HL-60 (cell line): ENCODE measurements around the gene OR6M1.

Experiments used
- DNase-seq, 2 experiments: peaks; one replicate each; pipeline ENCODE4 v3.0.0-alpha.2; 2010 to 2020; ENCODE audit warnings: low read depth in 1 of 2, low spot score in 1 of 2
- H3K27ac ChIP-seq: fragments of 250-450 bp; sonication (Bioruptor Pico); replicated peaks from 2 replicates; pipeline ENCODE4 v1.5.1; 2020; ENCODE audit warnings: mild to moderate bottlenecking, moderate library complexity
- H3K27me3 ChIP-seq: fragments of 250-450 bp; sonication (Bioruptor Pico); 2 replicates; pipeline ENCODE4 v1.5.1; 2021; ENCODE audit warnings: mild to moderate bottlenecking, moderate library complexity; ENCODE audit not compliant: insufficient read depth, poor library complexity, severe bottlenecking
- H3K4me3 ChIP-seq: replicated peaks from 2 replicates; pipeline ENCODE4 v1.5.1; 2011; ENCODE audit warnings: mild to moderate bottlenecking, control low read depth, low read length; ENCODE audit not compliant: insufficient read depth
- GABPA ChIP-seq: IDR thresholded peaks from 2 replicates; pipeline ENCODE4 v1.6.1; 2012; ENCODE audit warnings: low read depth
- POLR2AphosphoS5 ChIP-seq: IDR thresholded peaks from 2 replicates; pipeline ENCODE4 v1.6.1; 2012; ENCODE audit warnings: low read depth
- SPI1 ChIP-seq: IDR thresholded peaks from 2 replicates; pipeline ENCODE4 v1.6.1; 2012; ENCODE audit warnings: low read depth, mild to moderate bottlenecking, borderline replicate concordance
- TF ChIP-seq, protein P1 (sequence below): IDR thresholded peaks from one replicate; pipeline ENCODE4 v1.5.1; 2011; ENCODE audit warnings: low read length, control low read depth, inconsistent platforms; ENCODE audit not compliant: insufficient read depth
- TF ChIP-seq, protein P2 (sequence below): IDR thresholded peaks from 2 replicates; pipeline ENCODE4 v1.6.1; 2012; ENCODE audit warnings: low read depth; ENCODE audit not compliant: insufficient replicate concordance

Gene OR6M1

GRCh38 chr11:123765601-123766000, 40.5 kb downstream of the OR6M1 start:
- no peak for TF ChIP-seq GABPA
- TF ChIP-seq, protein P1, sequence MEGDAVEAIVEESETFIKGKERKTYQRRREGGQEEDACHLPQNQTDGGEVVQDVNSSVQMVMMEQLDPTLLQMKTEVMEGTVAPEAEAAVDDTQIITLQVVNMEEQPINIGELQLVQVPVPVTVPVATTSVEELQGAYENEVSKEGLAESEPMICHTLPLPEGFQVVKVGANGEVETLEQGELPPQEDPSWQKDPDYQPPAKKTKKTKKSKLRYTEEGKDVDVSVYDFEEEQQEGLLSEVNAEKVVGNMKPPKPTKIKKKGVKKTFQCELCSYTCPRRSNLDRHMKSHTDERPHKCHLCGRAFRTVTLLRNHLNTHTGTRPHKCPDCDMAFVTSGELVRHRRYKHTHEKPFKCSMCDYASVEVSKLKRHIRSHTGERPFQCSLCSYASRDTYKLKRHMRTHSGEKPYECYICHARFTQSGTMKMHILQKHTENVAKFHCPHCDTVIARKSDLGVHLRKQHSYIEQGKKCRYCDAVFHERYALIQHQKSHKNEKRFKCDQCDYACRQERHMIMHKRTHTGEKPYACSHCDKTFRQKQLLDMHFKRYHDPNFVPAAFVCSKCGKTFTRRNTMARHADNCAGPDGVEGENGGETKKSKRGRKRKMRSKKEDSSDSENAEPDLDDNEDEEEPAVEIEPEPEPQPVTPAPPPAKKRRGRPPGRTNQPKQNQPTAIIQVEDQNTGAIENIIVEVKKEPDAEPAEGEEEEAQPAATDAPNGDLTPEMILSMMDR = no peak
- Histone ChIP-seq H3K4me3 (no peak overlapping the region), H3K27ac (no peak overlapping the region), H3K27me3 (no peaks in the 10 kb centered on the region)
- no peak for DNase-seq

- H3K4me3 ChIP-seq = no peak overlapping the region
- no peak for DNase-seq
Measured at GRCh38 chr11:123762422-123762821, 43.7 kb downstream of the OR6M1 start.

GRCh38 chr11:123760894-123761293, 45.3 kb downstream of the OR6M1 start:
- Histone ChIP-seq H3K27ac (no peak overlapping the region), H3K27me3 (no peaks in the 10 kb centered on the region), H3K4me3 (no peak overlapping the region)
- no peak for DNase-seq
- TF ChIP-seq GABPA (no peak), SPI1 (no peak), POLR2AphosphoS5 (no peak)
- TF ChIP-seq, protein P2, sequence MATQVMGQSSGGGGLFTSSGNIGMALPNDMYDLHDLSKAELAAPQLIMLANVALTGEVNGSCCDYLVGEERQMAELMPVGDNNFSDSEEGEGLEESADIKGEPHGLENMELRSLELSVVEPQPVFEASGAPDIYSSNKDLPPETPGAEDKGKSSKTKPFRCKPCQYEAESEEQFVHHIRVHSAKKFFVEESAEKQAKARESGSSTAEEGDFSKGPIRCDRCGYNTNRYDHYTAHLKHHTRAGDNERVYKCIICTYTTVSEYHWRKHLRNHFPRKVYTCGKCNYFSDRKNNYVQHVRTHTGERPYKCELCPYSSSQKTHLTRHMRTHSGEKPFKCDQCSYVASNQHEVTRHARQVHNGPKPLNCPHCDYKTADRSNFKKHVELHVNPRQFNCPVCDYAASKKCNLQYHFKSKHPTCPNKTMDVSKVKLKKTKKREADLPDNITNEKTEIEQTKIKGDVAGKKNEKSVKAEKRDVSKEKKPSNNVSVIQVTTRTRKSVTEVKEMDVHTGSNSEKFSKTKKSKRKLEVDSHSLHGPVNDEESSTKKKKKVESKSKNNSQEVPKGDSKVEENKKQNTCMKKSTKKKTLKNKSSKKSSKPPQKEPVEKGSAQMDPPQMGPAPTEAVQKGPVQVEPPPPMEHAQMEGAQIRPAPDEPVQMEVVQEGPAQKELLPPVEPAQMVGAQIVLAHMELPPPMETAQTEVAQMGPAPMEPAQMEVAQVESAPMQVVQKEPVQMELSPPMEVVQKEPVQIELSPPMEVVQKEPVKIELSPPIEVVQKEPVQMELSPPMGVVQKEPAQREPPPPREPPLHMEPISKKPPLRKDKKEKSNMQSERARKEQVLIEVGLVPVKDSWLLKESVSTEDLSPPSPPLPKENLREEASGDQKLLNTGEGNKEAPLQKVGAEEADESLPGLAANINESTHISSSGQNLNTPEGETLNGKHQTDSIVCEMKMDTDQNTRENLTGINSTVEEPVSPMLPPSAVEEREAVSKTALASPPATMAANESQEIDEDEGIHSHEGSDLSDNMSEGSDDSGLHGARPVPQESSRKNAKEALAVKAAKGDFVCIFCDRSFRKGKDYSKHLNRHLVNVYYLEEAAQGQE = no peak
- TF ChIP-seq, protein P1 = no peak

More at GRCh38 chr11:123762422-123762821, 43.7 kb downstream of the OR6M1 start:
- no peak for TF ChIP-seq POLR2AphosphoS5
- no peak for TF ChIP-seq SPI1
- TF ChIP-seq, protein P1 = no peak
- no peak for TF ChIP-seq GABPA
- TF ChIP-seq, protein P2 = no peak
- Histone ChIP-seq H3K27ac (no peak overlapping the region), H3K27me3 (no peaks in the 10 kb centered on the region)

- TF ChIP-seq GABPA = no peak
- no peak for DNase-seq
- Histone ChIP-seq H3K27me3 (no peaks in the 10 kb centered on the region), H3K4me3 (no peak overlapping the region), H3K27ac (no peak overlapping the region)
Measured at GRCh38 chr11:123757976-123758375, 48.2 kb downstream of the OR6M1 start.
